GM12801 (cell line): ENCODE measurements around the gene PCAT7.

Experiments used
- CTCF ChIP-seq: IDR thresholded peaks from one replicate; pipeline ENCODE4 v1.5.1; 2011; ENCODE audit warnings: control low read depth; ENCODE audit not compliant: insufficient read length; ENCODE audit errors: extremely low read depth

The PCAT7 gene

GRCh38 chr9:94526271-94526670 lies 28.6 kb upstream of the PCAT7 start:
- TF ChIP-seq CTCF, result no peak

GRCh38 chr9:94526951-94527350 lies 27.9 kb upstream of the PCAT7 start:
- TF ChIP-seq CTCF, result no peak

- no peak for TF ChIP-seq CTCF
These were observed 26.0 kb upstream of the PCAT7 start for GRCh38 chr9:94528886-94529285.

- no peak for TF ChIP-seq CTCF
These were observed 21.7 kb upstream of the PCAT7 start for GRCh38 chr9:94533155-94533554.

GRCh38 chr9:94533601-94534000 lies 21.3 kb upstream of the PCAT7 start:
- TF ChIP-seq CTCF, result no peak

GRCh38 chr9:94534901-94535300 lies 20.0 kb upstream of the PCAT7 start:
- no peak for TF ChIP-seq CTCF

- TF ChIP-seq CTCF, result no peak
These were observed 16.0 kb upstream of the PCAT7 start for GRCh38 chr9:94538908-94539307.

- TF ChIP-seq CTCF, result no peak
These were observed 8.9 kb upstream of the PCAT7 start for GRCh38 chr9:94545940-94546339.
